22Rv1 (cell line): ENCODE measurements around the gene NUAK2.

Experiments used
- CTCF ChIP-seq: fragments of 450-650 bp; IDR thresholded peaks from 2 replicates; pipeline ENCODE4 v1.5.1; 2017; ENCODE audit warnings: mild to moderate bottlenecking
- ZFX ChIP-seq: fragments of 450-650 bp; IDR thresholded peaks from 2 replicates; pipeline ENCODE4 v1.6.1; 2017; ENCODE audit warnings: antibody characterized with exemption, borderline replicate concordance

- TF ChIP-seq CTCF (no peak), ZFX (no peak)
Observed at GRCh38 chr1:205259998-205260397, 61.5 kb downstream of the NUAK2 start.
